Motor neuron (in vitro differentiated cells): Measurements from ENCODE around the gene PACSIN1. TPM values are rescaled to one million over a fixed set of nuclear protein-coding genes. Genes with fewer than 3 reads are reported as not detected.

Experiments used
- ATAC-seq, 8 experiments: fragments of 200-7000 bp; cut with Tn5 transposase; replicated peaks in 6 of 8; 2 replicates each; pipeline ENCODE4 v1.8.0; 2021; ENCODE audit warnings: mild to moderate bottlenecking in 8 of 8, moderate library complexity in 8 of 8
- H3K27ac ChIP-seq, 2 donors: fragments of 250-450 bp; sonication (Bioruptor Pico); 2 replicates each; pipeline ENCODE4 v1.9.0; 2021; ENCODE audit warnings: antibody characterized with exemption in 2 of 2, mild to moderate bottlenecking in 2 of 2, moderate library complexity in 1 of 2
- H3K4me1 ChIP-seq, 2 donors: fragments of 250-450 bp; sonication (Bioruptor Pico); replicated peaks in 1 of 2; 2 replicates each; pipeline ENCODE4 v1.6.1; 2021; ENCODE audit warnings: antibody characterized with exemption in 2 of 2, mild to moderate bottlenecking in 2 of 2, moderate library complexity in 1 of 2
- H3K4me3 ChIP-seq, 5 donors: fragments of 250-450 bp; sonication (Bioruptor Pico); 2 replicates each; pipeline ENCODE4 v1.9.0; 2021; ENCODE audit warnings: antibody characterized with exemption in 5 of 5, mild to moderate bottlenecking in 5 of 5, moderate library complexity in 4 of 5
- WGBS, 10 experiments: fragments of 450-650 bp; shearing (Covaris generic); methylation state at CpG; one replicate each; pipeline ENCODE4 v1.0.0; 2022; 5-methylcytosine and 5-hydroxymethylcytosine counted together
- in situ Hi-C, 9 experiments: fragments of 400-800 bp; cut with MboI; loops; one replicate each; pipeline ENCODE4 v1.15.0; 2021; ENCODE audit warnings: low sequenced_read_pairs in 9 of 9, low pct_unique_long_range_greater_than_20kb in 2 of 9; ENCODE audit not compliant: unreplicated experiment in 9 of 9
- total RNA-seq, 8 experiments: library from RNA; unstranded; fragments of 300-600 nt; gene quantifications; 2 replicates each; pipeline versions ENCODE4 v1.2.3 to v1.2.4, GENCODE V29; 2022

PACSIN1 gene
- total RNA-seq, 8 experiments from 2014 or later, result 0.61 to 4.7 (median 1.3) TPM

DNA sequence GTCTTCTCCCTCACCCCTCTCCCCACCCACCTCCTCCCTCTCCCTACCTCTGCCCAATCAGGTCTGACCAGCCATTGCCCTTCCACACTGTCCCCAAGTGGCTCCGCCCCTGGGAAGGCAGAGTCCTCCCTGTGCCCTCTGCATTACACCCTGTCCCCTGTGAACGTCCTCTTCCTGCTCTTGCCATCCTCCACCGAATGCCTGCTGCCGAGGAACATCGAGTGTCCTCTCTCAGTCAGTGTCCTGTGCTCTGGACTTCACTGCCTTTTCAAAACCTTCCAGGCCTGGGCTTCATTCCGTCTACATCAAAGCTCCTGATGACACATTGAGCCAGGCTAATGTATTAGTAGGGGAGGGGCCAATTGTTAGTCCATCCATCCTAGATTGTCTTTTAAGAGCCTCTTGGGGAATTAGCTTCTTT lies 3.3 kb upstream of the PACSIN1 start:
- 0 to 33% (median 10%) methylated on average over 1 to 3 of the region's 6 CpGs; no CpG with 5 or more reads in 6 of the 10 experiments for WGBS, 10 experiments
- ATAC-seq, result peak in 7 of 8 experiments; percentile 15 to 89 (median 83)
- in situ Hi-C loops, result loop anchor here in 1 of 9 experiments (25.0 kb wide), 1 partner anchor 125 kb away; no protein-coding TSS in a partner anchor
- peak overlapping the region in 1 of 5 donors; percentile 1 for H3K4me3 ChIP-seq
- peak overlapping the region; percentile 20 to 28 for H3K27ac ChIP-seq
- H3K4me1 ChIP-seq, result peaks cover 13 to 14% of the 10 kb centered on the region in 2 donors

DNA sequence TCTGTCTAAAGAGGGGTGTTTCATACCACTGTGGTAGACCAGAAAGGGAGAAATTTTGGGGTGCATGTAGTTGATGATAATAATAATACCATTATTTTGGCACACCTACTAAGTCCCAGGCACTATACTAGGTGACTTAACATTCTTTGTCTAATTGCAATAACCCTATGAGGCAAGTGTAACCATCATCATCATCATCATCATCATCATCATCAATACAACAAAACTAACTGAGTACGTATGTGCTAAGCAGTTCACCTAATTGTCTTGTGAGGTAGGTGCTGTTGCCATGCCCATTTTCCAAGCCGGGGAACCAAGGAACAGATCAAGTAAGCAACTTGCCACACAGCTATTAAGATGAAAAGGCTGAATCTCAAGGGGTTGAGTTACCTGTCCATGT lies 2.6 kb upstream of the PACSIN1 start:
- ATAC-seq, result no peak
- 29 to 100% (median 100%) methylated on average over 1 to 2 of the region's 2 CpGs; no CpG with 5 or more reads in 3 of the 10 experiments for WGBS, 10 experiments
- in situ Hi-C loops, result loop anchor here in 1 of 9 experiments (25.0 kb wide), 1 partner anchor 124 kb away; no protein-coding TSS in a partner anchor
- H3K27ac ChIP-seq, result no peak overlapping the region
- H3K4me3 ChIP-seq, result no peak overlapping the region
- peaks cover 13 to 14% of the 10 kb centered on the region in 2 donors for H3K4me1 ChIP-seq

DNA sequence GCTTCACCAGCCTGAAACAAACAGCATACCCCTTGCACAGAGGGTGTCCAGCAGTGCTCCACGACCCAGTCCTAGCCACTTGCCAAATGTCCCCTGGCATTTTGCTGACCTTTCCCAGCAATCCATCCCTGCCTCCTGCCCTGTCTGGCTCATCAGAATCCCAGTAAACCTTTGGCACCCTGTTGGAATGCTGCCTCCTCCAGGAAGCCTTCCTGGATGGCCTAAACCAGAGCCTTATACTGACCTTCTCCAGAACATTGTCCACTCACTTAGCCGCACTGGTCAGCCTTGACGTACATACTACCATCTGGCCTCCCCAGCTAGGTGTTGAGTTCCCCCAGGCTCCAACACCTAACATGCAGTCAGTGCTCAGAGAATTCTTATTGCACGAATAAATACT lies 2.0 kb upstream of the PACSIN1 start:
- in situ Hi-C loops, result loop anchor here in 1 of 9 experiments (25.0 kb wide), 1 partner anchor 123 kb away; no protein-coding TSS in a partner anchor
- no peak for ATAC-seq
- Histone ChIP-seq H3K4me1 (peaks cover 13 to 14% of the 10 kb centered on the region in 2 donors), H3K27ac (no peak overlapping the region), H3K4me3 (no peak overlapping the region)
- WGBS, 10 experiments, result 11 to 100% (median 75%) methylated on average over 1 to 4 of the region's 4 CpGs; no CpG with 5 or more reads in 1 of the 10 experiments

DNA sequence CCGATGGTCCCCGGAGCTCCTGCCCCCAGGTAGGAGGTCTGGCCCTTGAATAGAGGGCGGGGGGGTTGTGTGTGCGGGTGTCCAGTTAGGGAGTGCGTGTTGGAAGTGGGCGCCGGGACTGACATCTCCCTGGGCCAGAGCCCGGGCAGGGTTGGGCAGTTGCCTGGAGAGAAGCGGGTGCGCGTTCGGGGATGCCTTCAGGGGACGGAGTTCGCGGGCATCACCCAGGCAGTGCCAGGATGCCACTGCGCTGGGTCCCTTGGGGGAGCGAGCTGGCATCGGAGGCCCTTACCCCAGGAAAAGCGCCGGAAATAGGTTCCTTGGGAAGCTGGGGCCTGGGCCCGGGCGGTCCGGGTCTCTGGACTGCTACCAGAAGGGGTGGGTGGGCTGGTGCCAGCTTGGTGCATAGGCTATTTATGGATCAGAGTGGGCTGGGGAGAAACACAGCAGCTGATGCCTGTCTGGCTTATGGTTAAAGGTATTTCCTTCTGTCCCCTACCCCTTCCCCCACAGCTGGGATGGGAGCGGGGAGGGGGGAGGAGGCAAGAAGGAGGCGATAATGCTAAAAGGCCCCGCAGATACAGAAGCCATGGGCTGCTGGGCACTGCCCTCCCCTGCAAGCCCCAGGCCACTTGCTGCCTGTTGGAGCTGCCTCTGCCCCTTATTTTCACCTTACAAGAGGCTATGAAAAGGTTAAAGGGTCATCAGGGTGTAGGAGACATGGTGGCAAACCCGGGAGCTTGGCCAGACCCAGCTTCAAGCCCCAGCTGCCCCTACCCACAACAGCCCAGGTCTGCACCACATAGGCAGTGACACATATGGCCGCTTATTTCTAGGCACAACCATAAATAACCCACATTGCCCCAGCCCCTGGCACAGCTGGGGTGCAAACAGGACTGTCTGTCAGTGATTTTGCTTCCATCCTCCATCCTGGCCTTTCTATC lies 638 bp downstream of the PACSIN1 start:
- peak overlapping the region; percentile 36 to 45 (median 43) for H3K4me3 ChIP-seq
- in situ Hi-C loops, result loop anchor here in 1 of 9 experiments (25.0 kb wide), 1 partner anchor 121 kb away; no protein-coding TSS in a partner anchor
- ATAC-seq, result peak in 1 of 8 experiments; percentile 11
- WGBS, 10 experiments, result 0 to 100% (median 84%) methylated on average over 1 to 3 of the region's 28 CpGs; no CpG with 5 or more reads in 4 of the 10 experiments
- H3K4me1 ChIP-seq, result peaks cover 11 to 14% of the 10 kb centered on the region in 2 donors
- peak overlapping the region in 1 of 2 donors; percentile 47 for H3K27ac ChIP-seq

DNA sequence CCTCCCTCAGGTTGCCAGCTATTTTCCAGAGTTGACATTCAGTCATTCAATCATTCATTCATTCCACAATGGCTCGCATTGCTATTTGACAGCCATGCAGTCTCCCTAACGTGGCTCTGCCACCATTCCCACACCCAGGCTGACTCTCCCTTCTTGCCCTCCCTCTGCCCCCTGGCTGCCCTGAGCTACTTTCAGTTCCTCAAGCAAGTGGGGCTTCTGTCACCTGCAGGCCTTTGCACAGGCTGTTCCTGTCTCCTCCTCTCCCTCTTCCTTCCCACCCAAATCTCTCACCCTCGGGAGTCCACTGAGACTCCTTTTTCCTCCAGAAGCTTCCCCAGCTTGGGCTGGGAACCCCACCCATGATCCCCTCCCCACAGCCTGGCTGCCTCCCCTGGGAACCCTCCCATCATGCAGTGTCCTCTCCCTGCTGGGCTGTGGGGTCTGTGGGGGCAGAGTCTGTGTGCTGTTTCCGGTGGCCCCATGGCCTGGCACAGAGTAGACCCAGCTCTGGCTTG lies 2.6 kb downstream of the PACSIN1 start:
- WGBS, 10 experiments, result 30 to 100% (median 60%) methylated on average over 1 to 2 of the region's 4 CpGs; no CpG with 5 or more reads in 6 of the 10 experiments
- in situ Hi-C loops, result loop anchor here in 1 of 9 experiments (25.0 kb wide), 1 partner anchor 119 kb away; no protein-coding TSS in a partner anchor
- no peak overlapping the region for H3K27ac ChIP-seq
- H3K4me3 ChIP-seq, result no peak overlapping the region
- ATAC-seq, result no peak
- H3K4me1 ChIP-seq, result peaks cover 4 to 7% of the 10 kb centered on the region in 2 donors

DNA sequence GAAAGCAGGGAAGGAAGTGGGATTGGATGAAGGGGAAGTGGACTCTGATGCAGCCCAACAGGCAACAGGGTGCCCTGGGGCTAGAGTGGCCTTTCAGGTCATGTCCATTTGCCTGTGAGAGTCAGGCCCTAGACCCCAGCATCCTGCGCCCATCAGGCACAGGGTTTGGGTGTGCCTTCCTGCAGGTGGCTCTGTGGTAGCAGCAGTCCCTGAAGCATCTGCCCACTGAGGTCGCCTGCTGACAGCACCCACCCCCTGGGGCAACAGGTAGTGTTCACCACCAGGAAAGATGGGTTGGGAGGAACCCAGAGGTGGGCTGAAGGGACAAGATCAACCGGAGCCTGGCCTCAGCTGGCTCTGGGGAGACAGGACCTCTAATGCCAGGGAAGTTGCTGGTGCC lies 3.6 kb downstream of the PACSIN1 start:
- WGBS, 10 experiments, result 33 to 100% (median 70%) methylated on average over 1 to 2 of the region's 3 CpGs; no CpG with 5 or more reads in 7 of the 10 experiments
- H3K4me3 ChIP-seq, result no peak overlapping the region
- in situ Hi-C loops, result loop anchor here in 1 of 9 experiments (25.0 kb wide), 1 partner anchor 118 kb away; no protein-coding TSS in a partner anchor
- no peak overlapping the region for H3K27ac ChIP-seq
- peaks cover 4 to 7% of the 10 kb centered on the region in 2 donors for H3K4me1 ChIP-seq
- no peak for ATAC-seq

DNA sequence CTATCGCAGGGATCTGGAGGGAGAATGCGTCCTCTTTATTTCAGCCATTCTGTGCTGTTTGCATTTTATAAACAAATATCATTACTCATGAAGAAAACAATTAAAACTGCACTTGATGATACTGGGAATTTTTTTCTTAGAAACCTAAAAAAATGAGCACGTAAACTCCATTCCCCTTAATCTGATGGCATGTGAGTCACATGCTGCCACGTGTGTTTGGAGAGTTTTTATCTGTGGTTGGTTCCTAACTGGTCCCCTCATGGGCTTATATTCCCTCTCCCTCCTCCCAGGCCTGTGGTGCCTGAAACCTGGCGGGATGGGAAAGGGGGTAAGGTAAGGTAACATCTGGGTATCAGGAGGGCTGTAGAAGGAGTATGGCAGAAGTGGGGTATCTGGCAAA lies 6.5 kb downstream of the PACSIN1 start:
- in situ Hi-C loops, result loop anchor here in 1 of 9 experiments (25.0 kb wide), 1 partner anchor 115 kb away; no protein-coding TSS in a partner anchor

DNA sequence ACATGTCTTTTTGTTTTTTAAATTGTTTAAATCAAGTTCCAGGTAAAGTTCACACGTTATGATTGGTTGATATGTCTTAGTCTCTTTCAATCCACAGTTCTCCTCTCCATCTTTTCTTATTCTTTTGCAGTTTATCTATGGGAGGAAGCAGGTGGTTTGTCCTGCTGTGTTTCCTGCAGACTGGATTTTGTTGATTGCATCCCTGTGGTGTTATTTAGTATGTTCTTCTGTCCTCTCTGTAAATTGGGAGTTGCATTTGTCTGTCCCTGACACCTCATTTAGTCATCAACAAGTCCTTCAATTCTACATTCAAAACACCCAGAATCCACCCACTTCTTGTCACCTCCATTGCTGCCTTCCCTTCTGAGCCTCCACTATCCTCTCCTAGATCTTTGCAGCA lies 8.1 kb downstream of the PACSIN1 start:
- no peak overlapping the region for H3K4me3 ChIP-seq
- H3K27ac ChIP-seq, result no peak overlapping the region
- 20 to 100% (median 74%) methylated on average over 1 of the region's 1 CpG; no CpG with 5 or more reads in 2 of the 10 experiments for WGBS, 10 experiments
- in situ Hi-C loops, result loop anchor here in 1 of 9 experiments (25.0 kb wide), 1 partner anchor 113 kb away; no protein-coding TSS in a partner anchor
- ATAC-seq, result no peak
- peaks cover 9 to 17% of the 10 kb centered on the region in 2 donors for H3K4me1 ChIP-seq

More for the DNA sequence above, 6.5 kb downstream of the PACSIN1 start:
- 24 to 100% (median 83%) methylated on average over 1 to 5 of the region's 5 CpGs; no CpG with 5 or more reads in 1 of the 10 experiments for WGBS, 10 experiments
- Histone ChIP-seq H3K27ac (no peak overlapping the region), H3K4me1 (peaks cover 9 to 17% of the 10 kb centered on the region in 2 donors), H3K4me3 (no peak overlapping the region)
- ATAC-seq, result no peak

DNA sequence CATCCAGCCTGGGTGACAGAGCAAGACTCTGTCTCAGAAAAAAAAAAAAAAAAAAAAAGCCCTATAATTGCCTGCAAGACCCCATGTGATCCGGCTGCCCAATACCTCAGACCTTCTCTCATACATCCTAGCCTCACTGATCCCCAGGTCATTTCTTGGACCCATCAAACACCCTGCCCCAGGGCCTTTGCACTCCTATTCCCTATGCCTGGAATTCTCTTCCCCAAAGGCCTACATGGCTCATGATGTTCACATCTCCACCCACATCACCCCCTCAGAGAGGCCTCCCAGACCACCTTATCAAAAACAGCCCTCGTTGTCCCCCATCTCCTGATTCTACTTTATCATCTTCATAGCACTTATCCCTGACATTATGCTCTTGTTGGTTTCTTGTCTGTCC lies 8.9 kb downstream of the PACSIN1 start:
- 61% methylated on average over 2 of the region's 2 CpGs; no CpG with 5 or more reads in 9 of the 10 experiments for WGBS, 10 experiments
- in situ Hi-C loops, result loop anchor here in 1 of 9 experiments (25.0 kb wide), 1 partner anchor 113 kb away; no protein-coding TSS in a partner anchor
- H3K4me3 ChIP-seq, result no peak overlapping the region
- peak in 4 of 8 experiments; percentile 18 to 37 (median 26) for ATAC-seq
- peaks cover 9 to 17% of the 10 kb centered on the region in 2 donors for H3K4me1 ChIP-seq
- H3K27ac ChIP-seq, result peak overlapping the region in 1 of 2 donors; percentile 25

DNA sequence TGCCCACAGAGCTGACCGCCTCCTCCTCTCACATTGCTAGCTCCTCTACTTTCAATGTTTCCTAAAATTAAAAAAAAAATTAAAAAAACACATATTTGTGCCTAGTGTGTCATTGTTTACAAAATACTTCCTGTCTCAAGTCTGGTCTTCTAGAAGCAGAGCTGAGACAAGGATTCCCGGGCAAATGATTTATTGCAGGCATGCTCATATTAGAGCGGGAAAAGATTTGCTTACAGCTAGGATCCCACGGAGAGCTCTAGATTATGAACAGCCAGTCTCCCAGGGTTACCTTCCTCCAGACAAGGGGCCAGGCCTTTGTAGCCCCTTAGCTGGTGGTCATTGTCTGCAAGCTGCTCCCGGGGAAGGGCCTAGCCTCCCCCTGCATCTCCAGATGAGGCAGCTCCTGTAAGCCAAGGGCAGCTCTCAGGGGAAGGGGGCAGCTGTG lies 9.4 kb downstream of the PACSIN1 start:
- peak in 5 of 8 experiments; percentile 82 to 88 (median 84) for ATAC-seq
- in situ Hi-C loops, result no loop called here
- Histone ChIP-seq H3K4me1 (peaks cover 9 to 17% of the 10 kb centered on the region in 2 donors), H3K4me3 (no peak overlapping the region), H3K27ac (peak overlapping the region; percentile 25 to 51)
- WGBS, 10 experiments, result 0 to 65% (median 14%) methylated on average over 1 to 4 of the region's 5 CpGs; no CpG with 5 or more reads in 4 of the 10 experiments

DNA sequence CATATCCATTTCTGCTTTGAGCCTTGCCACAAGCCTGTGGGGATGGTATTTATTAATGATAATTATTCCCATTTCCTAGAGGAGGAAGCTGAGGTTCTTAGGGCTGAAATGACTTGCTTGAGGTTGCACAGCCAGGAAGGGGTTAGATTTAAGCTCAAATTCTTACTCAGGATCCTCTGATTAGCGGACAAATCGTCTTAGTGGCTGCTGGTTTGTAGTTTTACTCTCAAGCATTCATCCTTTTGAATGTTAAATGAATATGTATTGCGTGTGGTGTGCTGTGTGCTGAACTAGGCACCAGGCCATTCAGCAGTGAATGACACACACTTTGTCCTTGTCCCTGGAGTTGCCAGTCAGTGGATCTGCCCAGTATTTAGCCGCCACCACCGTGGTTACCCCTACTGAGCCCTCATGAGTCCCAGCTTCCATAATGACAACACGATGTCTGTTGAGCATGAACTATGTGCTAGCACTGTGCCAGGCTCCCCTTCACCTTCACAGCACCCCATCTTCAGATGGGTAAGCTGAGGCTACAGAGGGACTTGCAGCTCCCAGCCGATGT lies 10.0 kb downstream of the PACSIN1 start:
- in situ Hi-C loops, result no loop called here
- ATAC-seq, result peak in 1 of 8 experiments; percentile 21
- 27 to 100% (median 72%) methylated on average over 1 to 3 of the region's 7 CpGs; no CpG with 5 or more reads in 4 of the 10 experiments for WGBS, 10 experiments
- peaks cover 9 to 17% of the 10 kb centered on the region in 2 donors for H3K4me1 ChIP-seq
- H3K27ac ChIP-seq, result peak overlapping the region; percentile 25 to 51
- no peak overlapping the region for H3K4me3 ChIP-seq

DNA sequence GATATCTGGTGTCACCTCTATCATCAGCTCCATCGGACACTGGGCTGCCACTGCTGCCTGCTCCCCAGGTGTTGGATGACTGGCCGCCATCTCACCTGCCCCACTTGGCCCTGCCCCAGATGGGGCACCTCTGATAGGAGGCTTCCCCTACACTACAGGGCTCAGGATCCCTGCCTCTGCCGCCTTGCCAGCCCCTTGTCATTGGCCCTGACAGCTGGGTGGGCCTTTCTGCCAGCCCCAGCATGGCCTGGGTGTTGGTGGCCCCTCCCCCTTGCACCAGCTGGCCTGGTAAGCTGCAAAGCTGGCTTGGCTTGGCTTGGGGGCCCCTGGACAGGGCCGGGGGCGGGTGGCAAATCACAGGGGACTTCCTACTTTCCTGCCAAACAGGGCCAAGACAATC lies 10.6 kb downstream of the PACSIN1 start:
- peaks cover 9 to 17% of the 10 kb centered on the region in 2 donors for H3K4me1 ChIP-seq
- peak in 6 of 8 experiments; percentile 13 to 51 (median 28) for ATAC-seq

More for the DNA sequence above, 10.6 kb downstream of the PACSIN1 start:
- Histone ChIP-seq H3K27ac (no peak overlapping the region), H3K4me3 (no peak overlapping the region)
- in situ Hi-C loops, result no loop called here
- 50% methylated on average over 2 of the region's 5 CpGs; no CpG with 5 or more reads in 9 of the 10 experiments for WGBS, 10 experiments
